Fibroblast of skin of abdomen (primary cell): Measurements from ENCODE around the gene MTOR.
A peak's percentile ranks its signal among the peaks of the same experiment; 100 is the strongest.
"Not testable (repeated sequence)": the region's sequence is repeated elsewhere in the genome, so short reads cannot be mapped to it uniquely, and the experiment has no call there.

Experiments
- DNase-seq: peaks from one replicate; pipeline ENCODE4 v3.0.0-alpha.2; 2013

MTOR gene

GRCh38 chr1:11105586-11105985 lies 156.8 kb downstream of the MTOR start:
- DNase-seq = no peak

DNA sequence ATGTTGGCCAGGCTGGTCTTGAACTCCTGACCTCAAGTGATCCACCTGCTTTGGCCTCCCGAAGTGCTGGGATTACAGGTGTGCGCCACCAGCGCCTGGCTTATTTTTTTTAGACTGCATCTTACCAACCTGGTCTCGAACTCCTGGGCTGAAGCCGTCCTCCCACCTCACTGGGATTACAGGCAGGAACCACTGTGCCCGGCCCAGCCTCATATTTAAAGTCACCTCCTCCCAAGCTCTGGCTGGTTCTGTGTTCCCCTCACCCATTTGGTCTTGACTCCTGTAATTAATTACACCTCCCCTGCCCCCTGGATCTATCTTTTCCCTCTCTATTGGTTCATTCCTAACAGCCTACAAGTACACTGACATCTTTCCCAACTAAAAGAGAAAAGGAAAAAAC lies 161.0 kb downstream of the MTOR start:
- no peak for DNase-seq

DNA sequence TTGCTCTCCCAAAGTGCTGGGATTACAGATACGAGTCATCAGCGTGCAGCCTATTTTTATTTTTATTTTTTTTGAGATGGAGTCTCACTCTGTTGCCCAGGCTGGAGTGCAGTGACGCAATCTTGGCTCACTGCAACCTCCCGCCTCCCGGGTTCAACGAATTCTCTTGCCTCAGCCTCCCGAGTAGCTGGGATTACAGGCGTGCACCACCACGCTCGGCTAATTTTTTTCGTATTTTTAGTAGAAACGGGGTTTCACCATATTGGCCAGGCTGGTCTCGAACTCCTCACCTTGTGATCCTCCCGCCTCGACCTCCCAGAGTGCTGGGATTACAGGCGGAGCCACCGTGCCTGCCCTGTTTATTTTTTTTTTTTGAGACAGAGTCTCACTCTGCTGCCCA lies 161.5 kb downstream of the MTOR start:
- DNase-seq = not testable (repeated sequence)

GRCh38 chr1:11100149-11100493 lies 162.2 kb downstream of the MTOR start:
- no peak for DNase-seq

- peak; percentile 88 for DNase-seq
Observed at GRCh38 chr1:11099310-11100148, 162.8 kb downstream of the MTOR start, which contains the start of gene EXOSC10. TSS of gene EXOSC10 (minus strand) at chr1:11099869. CDS start at chr1:11099831, 38 bp downstream.

DNA sequence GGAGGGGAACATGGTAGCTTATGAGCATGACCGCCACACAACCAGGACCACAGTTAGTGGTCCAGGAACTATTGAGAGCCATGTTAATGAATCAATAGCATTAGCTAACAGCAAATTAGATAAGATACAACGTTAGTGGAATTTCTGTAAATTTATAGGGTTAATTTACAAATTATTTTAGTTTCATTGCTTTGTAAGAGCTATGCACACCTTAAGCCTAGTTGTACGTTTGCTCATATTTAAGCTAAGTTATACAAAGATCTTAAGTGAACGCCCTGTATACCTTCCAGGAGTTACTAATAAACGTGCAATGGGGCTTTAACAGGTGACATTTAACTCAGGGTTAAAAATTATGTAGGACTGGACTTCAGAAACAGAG lies 163.4 kb downstream of the MTOR start:
- no peak for DNase-seq

- not testable (repeated sequence) for DNase-seq
Observed at GRCh38 chr1:11083784-11084183, 178.6 kb downstream of the MTOR start.

- no peak for DNase-seq
Observed at GRCh38 chr1:11080931-11081330, 181.4 kb downstream of the MTOR start.

DNA sequence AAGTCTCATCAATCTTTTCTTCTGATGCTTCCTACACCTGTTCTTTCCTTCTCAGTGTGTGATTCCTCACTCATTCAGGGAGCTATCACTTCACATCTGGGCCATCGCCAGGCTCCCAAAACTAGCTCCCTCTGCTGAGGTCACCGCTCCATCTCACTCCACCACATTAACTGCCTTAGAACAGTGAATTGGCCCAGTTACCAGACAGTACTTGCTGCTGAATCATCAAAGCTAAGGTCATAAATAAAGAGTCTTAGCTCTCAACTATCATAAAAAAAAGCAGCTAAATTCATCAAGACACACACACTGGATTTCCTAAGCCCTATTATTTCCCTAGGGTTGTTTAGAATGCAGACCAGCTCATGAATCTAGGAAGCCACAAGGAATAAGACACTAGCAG lies 183.7 kb downstream of the MTOR start:
- DNase-seq = peak; percentile 69

GRCh38 chr1:11073398-11073797 lies 189.0 kb downstream of the MTOR start:
- DNase-seq = not testable (repeated sequence)

GRCh38 chr1:11072216-11072917 lies 190.0 kb downstream of the MTOR start:
- DNase-seq = no peak

DNA sequence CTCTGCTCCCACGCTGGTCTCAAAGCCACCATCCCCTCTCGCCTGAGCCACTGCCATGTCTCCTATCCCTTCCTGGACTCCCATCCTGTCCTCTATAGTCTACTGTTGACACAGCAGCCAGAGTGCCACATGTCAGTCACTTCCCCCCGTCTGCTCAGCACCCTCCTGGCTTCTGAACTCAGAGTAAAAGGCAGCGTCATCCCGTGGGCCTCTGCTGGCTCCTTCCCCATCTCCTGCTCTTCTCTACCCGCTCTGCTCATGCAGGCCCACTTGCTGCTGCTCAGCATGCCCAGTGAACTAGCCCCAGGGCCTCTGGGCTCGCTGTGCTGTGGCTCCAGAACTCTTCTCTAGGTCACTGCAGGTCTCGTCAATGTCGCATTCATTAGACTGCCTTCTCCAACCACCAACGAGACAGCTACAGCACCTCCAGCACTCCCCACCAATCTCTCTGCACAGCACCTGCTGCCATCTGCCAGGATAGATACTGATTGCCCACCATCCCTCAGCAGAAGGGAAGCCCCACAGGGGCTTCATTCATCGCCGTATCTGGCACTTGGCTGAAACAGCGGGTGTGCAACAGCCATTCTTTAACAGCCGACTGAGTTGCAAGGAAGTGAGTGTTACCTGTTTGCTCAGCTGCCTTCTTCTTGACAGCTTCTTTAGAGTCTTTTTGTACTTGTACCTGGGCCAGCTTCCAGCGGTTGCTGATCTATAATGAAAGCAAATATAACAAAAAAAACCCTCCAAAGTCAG lies 190.7 kb downstream of the MTOR start:
- DNase-seq = no peak

- no peak for DNase-seq
Observed at GRCh38 chr1:11070876-11071275, 191.5 kb downstream of the MTOR start.

DNA sequence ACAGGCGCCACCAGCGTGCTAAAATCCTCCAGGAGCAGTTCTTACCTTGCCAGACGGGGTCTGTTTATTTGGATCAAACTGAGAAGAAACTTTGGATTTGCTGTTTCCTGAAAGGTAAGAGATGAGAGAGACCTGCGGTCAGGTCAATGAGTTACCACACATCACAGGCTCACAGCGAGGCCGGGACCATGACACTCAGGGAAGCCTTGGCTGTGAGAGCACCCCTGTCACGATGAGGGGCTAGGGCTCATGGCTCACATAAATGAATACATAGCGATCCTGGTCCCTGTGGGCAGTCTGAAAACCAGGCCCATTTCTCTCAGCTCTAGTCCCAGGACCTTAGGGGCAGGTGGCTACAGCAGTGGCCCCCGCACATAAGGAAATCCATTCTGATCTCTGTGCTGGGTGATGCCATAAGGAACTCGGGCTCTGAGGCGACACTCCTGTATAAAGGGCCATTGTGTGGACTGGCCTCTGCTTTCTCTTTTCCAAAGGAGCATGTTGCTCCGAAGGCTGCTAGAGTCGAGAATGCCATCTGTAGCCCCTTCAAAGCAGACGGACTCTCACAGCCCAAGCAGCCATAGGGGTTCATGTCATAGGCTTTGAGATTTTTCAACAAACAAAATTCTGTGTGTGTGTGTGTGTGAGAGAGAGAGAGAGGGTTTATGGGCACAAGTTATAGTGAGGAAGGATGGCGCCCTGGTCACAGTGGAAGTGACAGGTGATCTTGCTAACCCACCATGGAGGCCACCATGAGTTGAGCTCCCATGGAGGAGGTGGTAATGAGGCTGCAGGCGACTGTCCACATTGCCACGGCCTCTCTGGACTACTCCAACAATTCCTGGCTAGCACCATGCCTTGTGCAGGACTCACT lies 193.5 kb downstream of the MTOR start:
- no peak for DNase-seq

- no peak for DNase-seq
Observed at GRCh38 chr1:11067716-11068599, 194.4 kb downstream of the MTOR start.

DNA sequence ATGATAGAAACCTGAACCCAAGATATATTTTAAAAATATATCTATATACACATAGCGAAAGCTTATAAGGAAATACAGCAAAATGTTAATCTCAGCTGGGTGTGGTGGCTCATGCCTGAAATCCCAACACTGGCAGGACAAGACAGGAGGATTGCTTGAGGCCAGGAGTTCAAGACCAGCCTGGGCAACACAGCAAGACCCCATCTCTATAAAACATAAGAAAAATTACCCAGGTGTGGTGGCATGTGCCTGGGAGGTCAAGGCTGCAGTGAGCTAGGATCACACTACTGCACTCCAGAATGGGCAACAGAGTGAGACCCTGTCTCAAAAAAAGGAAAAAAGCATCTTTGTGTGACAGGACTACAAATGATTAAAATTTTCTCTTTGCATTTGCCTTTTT lies 196.6 kb downstream of the MTOR start:
- DNase-seq = no peak

- DNase-seq = no peak
Observed at GRCh38 chr1:11064942-11065341, 197.4 kb downstream of the MTOR start.

DNA sequence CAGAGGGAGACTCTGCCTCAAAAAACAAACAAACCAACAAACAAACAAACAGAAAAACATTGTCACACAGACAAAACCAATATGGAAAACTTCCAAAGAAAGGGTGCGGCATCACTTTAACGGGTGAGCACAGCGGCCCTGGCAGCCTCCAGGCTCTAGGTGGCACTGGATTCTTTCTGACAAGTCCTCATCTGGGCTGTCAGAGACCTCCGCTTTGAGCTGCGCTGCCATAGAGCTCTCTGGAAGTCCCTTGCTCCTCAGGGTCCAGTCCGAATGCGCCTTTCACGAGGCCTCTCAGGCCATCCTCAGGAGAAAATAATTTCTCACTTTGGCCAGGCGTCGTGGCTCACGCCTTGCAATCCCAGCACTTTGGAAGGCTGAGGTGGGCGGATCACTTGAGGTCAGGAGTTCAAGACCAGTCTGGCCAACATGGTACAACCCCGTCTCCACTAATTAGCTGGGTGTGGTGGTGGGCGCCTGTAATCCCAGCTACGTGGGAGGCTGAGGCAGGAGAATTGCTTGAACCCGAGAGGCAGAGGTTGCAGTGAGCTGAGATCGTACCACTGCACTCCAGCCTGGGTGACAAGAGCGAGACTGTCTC lies 198.3 kb downstream of the MTOR start:
- not testable (repeated sequence) for DNase-seq

DNA sequence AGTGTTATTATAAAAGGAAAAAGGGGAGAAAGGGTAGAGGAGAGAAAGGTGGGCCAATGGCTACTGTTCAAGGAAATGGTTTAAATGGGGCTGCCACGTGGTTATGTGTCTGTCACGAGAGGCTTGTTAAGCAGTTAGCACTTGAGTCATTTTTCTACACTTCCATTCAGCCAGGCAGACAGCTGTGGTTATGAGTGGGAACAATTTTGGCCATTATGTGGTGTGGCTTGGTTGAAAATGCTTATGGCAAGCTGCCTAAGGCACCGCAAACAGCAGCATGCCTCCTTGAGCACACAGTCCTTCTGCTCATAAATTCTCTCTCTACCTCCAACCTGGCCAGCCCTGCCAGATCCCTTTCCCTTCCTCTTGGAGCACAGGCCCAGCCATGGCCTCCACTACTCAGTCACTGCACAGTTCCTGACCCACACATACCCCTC lies 199.4 kb downstream of the MTOR start:
- DNase-seq = peak; percentile 68

- no peak for DNase-seq
Observed at GRCh38 chr1:11061652-11062365, 200.5 kb downstream of the MTOR start.
